Mononuclear cell (primary cell): Measurements from ENCODE around the gene DDX18. TPM values are rescaled to one million over a fixed set of nuclear protein-coding genes. Genes with fewer than 3 reads are reported as not detected.

Experiments used
- H3K27me3 ChIP-seq: 2 replicates; pipeline ENCODE4 v1.6.0; 2011; ENCODE audit warnings: low read length, control low read depth; ENCODE audit not compliant: insufficient read depth
- H3K4me1 ChIP-seq: 2 replicates; pipeline ENCODE4 v1.5.1; 2011; ENCODE audit warnings: mild to moderate bottlenecking, low read length, control low read depth; ENCODE audit not compliant: insufficient read depth
- H3K4me3 ChIP-seq: 2 replicates; pipeline ENCODE4 v1.5.1; 2011; ENCODE audit warnings: mild to moderate bottlenecking, low read length, moderate library complexity
- H3K9me3 ChIP-seq: 2 replicates; pipeline ENCODE4 v1.5.1; 2011; ENCODE audit warnings: low read depth, mild to moderate bottlenecking, control low read depth, low read length
- total RNA-seq: library from RNA; depleted of rRNA; stranded (reverse); fragments of >200 nt; gene quantifications from one replicate; pipeline ENCODE4 v1.2.3, GENCODE V29; 2012

Gene DDX18
- total RNA-seq, 1 donor, result 127 TPM

GRCh38 chr2:117855886-117856285 is 41.4 kb downstream of the DDX18 start:
- Histone ChIP-seq H3K4me3 (no peak overlapping the region), H3K4me1 (no peaks in the 10 kb centered on the region), H3K27me3 (peaks cover 21% of the 10 kb centered on the region), H3K9me3 (no peaks in the 10 kb centered on the region)

- Histone ChIP-seq H3K4me1 (no peaks in the 10 kb centered on the region), H3K27me3 (peaks cover 16% of the 10 kb centered on the region), H3K4me3 (no peak overlapping the region), H3K9me3 (no peaks in the 10 kb centered on the region)
Measured at GRCh38 chr2:117856415-117857210, 42.1 kb downstream of the DDX18 start.

GRCh38 chr2:117858336-117858735 is 43.8 kb downstream of the DDX18 start:
- peaks cover 5% of the 10 kb centered on the region for H3K27me3 ChIP-seq
- H3K4me3 ChIP-seq, result no peak overlapping the region
- no peaks in the 10 kb centered on the region for H3K4me1 ChIP-seq
- H3K9me3 ChIP-seq, result no peaks in the 10 kb centered on the region

GRCh38 chr2:117858892-117859531 is 44.5 kb downstream of the DDX18 start:
- Histone ChIP-seq H3K4me3 (no peak overlapping the region), H3K4me1 (no peaks in the 10 kb centered on the region), H3K9me3 (no peaks in the 10 kb centered on the region), H3K27me3 (peaks cover 5% of the 10 kb centered on the region)

GRCh38 chr2:117859532-117859911 is 45.0 kb downstream of the DDX18 start:
- H3K4me3 ChIP-seq, result no peak overlapping the region
- H3K27me3 ChIP-seq, result peaks cover 3% of the 10 kb centered on the region
- no peaks in the 10 kb centered on the region for H3K4me1 ChIP-seq
- H3K9me3 ChIP-seq, result no peaks in the 10 kb centered on the region

GRCh38 chr2:117859924-117860647 is 45.6 kb downstream of the DDX18 start:
- Histone ChIP-seq H3K27me3 (no peaks in the 10 kb centered on the region), H3K9me3 (no peaks in the 10 kb centered on the region), H3K4me1 (no peaks in the 10 kb centered on the region), H3K4me3 (no peak overlapping the region)

GRCh38 chr2:117862459-117862858 is 48.0 kb downstream of the DDX18 start:
- Histone ChIP-seq H3K9me3 (no peaks in the 10 kb centered on the region), H3K27me3 (no peaks in the 10 kb centered on the region), H3K4me3 (no peak overlapping the region), H3K4me1 (no peaks in the 10 kb centered on the region)

GRCh38 chr2:117875786-117876185 is 61.3 kb downstream of the DDX18 start:
- Histone ChIP-seq H3K9me3 (no peaks in the 10 kb centered on the region), H3K27me3 (peaks cover 3% of the 10 kb centered on the region), H3K4me1 (no peaks in the 10 kb centered on the region), H3K4me3 (no peak overlapping the region)

- no peak overlapping the region for H3K4me3 ChIP-seq
- no peaks in the 10 kb centered on the region for H3K9me3 ChIP-seq
- peaks cover 3% of the 10 kb centered on the region for H3K27me3 ChIP-seq
- no peaks in the 10 kb centered on the region for H3K4me1 ChIP-seq
Measured at GRCh38 chr2:117879003-117879402, 64.5 kb downstream of the DDX18 start.

Other genes starting within 250 kb of the DDX18 start
- gene CCDC93, start 199.4 kb downstream of the DDX18 start, total RNA-seq, result 69.5 TPM